DMS153 (cell line): ENCODE results near the gene SFTPB.
"Not testable (repeated sequence)": the region's sequence is repeated elsewhere in the genome, so short reads cannot be mapped to it uniquely, and the experiment has no call there.

ENCODE experiments used
- DNase-seq: peaks from one replicate; lab custom pipeline; 2025; lab: John Stamatoyannopoulos, UW

Gene SFTPB

GRCh38 chr2:85675866-85676548 is 8.0 kb upstream of the SFTPB start:
- no peak for DNase-seq

- DNase-seq: no peak
Measured at GRCh38 chr2:85675427-85675826, 7.4 kb upstream of the SFTPB start.

- no peak for DNase-seq
Measured at GRCh38 chr2:85674417-85674816, 6.4 kb upstream of the SFTPB start.

DNA sequence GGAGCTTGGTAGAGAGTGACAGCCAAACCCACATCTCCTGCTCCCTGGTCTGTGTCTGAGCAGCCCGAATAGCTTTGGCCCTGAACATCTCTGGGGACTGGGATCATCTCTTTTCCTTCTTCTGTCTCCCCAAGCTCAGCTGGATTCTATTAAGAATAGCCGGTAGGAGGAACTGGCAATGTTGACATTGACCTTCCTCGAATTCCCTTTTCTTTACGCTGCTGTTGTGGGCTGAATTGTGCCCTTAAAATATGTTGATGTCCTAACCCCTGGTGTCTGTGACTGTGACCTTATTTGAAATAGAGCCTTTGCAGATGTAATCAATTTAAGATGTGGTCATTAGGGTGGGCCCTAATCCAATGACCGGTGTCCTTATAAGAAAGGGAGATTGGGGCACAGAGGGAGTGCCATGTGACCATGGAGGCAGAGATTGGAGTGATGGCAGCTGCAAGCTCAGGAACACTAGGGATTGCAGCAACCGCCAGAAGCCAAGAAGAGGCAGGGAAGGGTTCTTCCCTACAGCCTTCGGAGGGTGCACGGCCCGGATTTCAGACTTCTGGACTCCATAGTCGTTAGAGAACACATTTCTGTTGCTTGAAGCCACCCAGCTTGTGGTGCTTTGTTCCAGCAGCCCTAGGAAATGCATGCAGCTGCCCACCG is 5.8 kb upstream of the SFTPB start:
- no peak for DNase-seq

GRCh38 chr2:85672456-85672855 is 4.5 kb upstream of the SFTPB start:
- DNase-seq: no peak

DNA sequence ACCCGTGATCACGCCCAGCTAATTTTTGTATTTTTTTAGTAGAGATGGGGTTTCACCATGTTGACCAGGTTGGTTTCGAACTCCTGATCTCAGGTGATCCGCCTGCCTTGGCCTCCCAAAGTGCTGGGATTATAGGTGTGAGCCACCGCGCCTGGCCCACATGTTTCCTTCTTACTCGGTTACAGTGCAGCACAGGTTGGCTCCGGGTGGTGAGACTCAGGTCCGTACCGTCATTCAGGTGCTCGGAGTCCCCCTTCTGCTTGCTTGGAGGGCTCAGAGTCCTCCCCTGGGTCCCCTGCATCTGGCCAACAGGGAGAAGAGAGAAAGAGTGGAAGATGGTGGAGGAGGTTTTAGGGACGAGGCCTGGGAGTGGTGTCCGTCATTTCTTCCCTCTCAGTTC is 2.4 kb upstream of the SFTPB start:
- DNase-seq: not testable (repeated sequence)

- DNase-seq: no peak
Measured at GRCh38 chr2:85669549-85669948, 1.6 kb upstream of the SFTPB start.

- DNase-seq: no peak
Measured at GRCh38 chr2:85668857-85669142, 801 bp upstream of the SFTPB start.

DNA sequence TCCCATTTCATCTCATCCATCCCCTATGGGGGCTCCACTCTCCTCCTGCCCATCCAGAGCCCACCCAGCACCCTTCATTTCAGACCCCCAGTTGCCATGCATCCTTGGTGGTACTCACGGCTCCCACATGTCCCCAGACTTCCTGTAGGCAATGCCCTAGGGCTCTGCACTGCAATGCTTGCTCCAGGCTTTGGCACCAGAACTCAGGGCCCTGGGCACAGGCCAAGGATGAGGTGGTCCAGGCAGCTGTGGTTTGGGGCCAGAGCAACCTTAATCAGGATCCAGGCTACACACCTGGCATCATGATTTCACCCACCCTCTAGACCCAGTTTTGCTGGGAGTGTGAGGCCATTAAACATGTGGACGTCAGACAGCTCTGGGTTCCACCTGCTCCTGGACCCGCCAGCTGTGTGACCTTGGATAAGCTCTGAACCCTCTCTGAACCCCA is 414 bp downstream of the SFTPB start:
- no peak for DNase-seq

GRCh38 chr2:85666435-85667316 is 1.3 kb downstream of the SFTPB start:
- no peak for DNase-seq

- DNase-seq: no peak
Measured at GRCh38 chr2:85666016-85666415, 2.0 kb downstream of the SFTPB start.

- DNase-seq: no peak
Measured at GRCh38 chr2:85665264-85665937, 2.6 kb downstream of the SFTPB start.

DNA sequence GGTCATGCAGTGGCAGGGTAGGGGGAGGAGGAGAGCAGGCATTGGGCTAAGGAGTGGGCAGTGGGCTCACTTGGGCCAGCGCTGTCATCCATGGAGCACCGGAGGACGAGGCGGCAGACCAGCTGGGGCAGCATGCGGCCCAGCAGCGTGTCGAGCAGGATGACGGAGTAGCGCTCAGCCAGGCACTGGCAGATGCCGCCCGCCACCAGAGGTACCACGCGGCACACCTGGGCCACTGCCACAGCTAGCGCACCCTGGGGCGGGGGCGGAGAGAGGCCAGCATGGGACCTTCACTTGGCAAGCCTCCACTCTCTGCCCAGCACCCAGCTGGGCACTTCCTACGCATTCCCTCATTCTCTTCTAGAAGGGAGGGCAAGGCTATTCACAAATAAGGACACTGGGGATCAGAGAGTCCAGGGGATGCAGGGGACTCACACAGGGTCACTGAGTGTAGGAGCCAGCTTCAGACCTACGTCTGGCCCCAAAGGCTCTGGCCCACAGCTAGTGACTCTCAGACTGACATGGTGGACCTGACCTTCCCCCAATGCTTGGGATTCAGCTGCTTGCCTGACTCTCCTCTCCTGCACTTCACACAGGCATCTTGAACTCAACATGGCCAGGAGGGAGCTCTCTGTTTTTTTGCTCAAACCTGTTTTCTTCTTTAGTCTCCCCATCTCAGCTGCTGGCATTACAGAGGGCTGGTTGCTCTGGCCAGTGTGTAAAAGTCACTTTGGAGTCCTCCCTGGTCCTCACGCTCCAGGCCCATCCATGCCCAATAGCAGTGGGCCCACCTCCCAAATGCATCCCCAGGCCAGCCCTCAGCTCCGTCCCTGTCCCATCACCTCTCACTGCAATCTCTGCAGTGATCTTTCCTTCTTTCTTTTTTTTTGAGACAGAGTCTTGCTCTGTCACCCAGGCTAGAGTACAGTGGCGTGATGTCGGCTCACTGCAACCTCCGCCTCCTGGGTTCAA is 4.1 kb downstream of the SFTPB start:
- DNase-seq: no peak

DNA sequence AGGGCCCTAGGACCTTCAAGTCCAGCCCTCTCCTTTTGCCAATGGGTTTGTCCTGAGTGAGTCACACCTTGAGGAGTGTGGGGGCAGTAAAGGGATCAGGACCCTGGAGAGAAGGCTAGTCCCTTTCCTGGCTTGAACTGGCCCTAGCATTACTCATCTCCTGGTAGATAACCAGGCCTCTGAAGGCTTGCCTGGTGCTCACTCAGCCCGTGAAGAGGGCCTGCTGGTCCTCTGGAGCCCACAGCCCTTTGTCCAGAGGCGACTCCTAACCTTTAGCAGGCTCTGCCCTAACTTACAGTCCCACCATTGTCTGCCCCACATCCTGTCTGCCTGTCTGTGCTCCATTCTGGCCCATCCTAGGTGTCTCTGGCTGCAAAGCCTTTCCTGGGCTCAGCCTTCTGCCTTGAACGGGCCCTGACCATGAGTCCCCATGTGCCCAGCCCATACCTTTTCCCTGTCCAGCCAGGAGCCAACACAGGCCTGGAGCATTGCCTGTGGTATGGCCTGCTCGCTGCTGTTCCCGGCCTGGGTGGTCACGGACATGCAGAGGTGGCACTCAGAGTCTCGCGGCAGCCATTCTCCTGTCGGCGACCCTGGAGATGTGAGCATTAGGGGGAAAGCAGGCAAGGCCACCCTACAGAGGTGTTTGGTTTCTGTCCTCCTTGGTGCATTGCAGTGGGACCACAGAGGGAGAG is 5.0 kb downstream of the SFTPB start:
- no peak for DNase-seq

GRCh38 chr2:85661139-85661858 is 6.7 kb downstream of the SFTPB start:
- DNase-seq: no peak

- DNase-seq: no peak
Measured at GRCh38 chr2:85660725-85661124, 7.3 kb downstream of the SFTPB start.

- not testable (repeated sequence) for DNase-seq
Measured at GRCh38 chr2:85660301-85660700, 7.7 kb downstream of the SFTPB start.

- DNase-seq: no peak
Measured at GRCh38 chr2:85659324-85659981, 8.5 kb downstream of the SFTPB start.

DNA sequence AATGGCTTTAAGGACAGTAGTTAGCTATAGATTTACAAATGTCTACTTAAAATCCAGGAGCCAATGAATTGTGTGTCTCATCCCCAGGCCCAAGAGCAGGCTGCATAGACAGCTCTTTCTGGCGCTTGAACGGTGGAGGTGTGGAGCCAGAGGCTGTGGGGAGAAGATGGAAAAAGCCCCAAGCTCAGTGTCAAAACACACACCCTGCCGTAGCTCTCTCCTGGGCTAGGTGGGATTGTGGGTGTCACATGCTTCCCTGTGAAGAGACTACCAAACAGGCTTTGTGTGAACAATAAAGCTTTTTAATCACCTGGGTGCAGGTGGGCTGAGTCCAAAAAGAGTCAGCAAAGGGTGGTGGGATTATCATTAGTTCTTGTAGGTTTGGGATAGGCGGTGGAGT is 10.6 kb downstream of the SFTPB start:
- not testable (repeated sequence) for DNase-seq
